ENCODE data around the gene ETFA. TPM values are rescaled to one million over a fixed set of nuclear protein-coding genes. Genes with fewer than 3 reads are reported as not detected.

The ETFA gene
- total RNA-seq, 1 donor from 2014 or later: 144 TPM

GRCh38 chr15:76285241-76285825 lies 25.9 kb downstream of the ETFA start:
- no peaks in the 10 kb centered on the region for H3K36me3 Mint-ChIP-seq (ENCODE audit: unreplicated experiment)
- no peak for DNase-seq
- H3K27ac Mint-ChIP-seq (ENCODE audit: unreplicated experiment): no peak overlapping the region

GRCh38 chr15:76282465-76282864 lies 28.8 kb downstream of the ETFA start:
- no peaks in the 10 kb centered on the region for H3K4me1 Mint-ChIP-seq (ENCODE audit: low read depth, unreplicated experiment)
- peaks cover 14% of the 10 kb centered on the region for H3K36me3 Mint-ChIP-seq (ENCODE audit: unreplicated experiment)
- no peaks in the 10 kb centered on the region for H3K9me3 Mint-ChIP-seq (ENCODE audit: unreplicated experiment)
- H3K4me3 Mint-ChIP-seq (ENCODE audit: unreplicated experiment): no peak overlapping the region
- DNase-seq: no peak
- no peak overlapping the region for H3K27ac Mint-ChIP-seq (ENCODE audit: unreplicated experiment)
- TF ChIP-seq CTCF (IDR thresholded peaks at IDR 0.05; ENCODE audit: partially characterized antibody, unreplicated experiment): no peak
- H3K27me3 Mint-ChIP-seq (ENCODE audit: unreplicated experiment): no peaks in the 10 kb centered on the region

More at GRCh38 chr15:76285241-76285825, 25.9 kb downstream of the ETFA start:
- Mint-ChIP-seq H3K9me3 (ENCODE audit: unreplicated experiment) (no peaks in the 10 kb centered on the region), H3K4me3 (ENCODE audit: unreplicated experiment) (no peak overlapping the region), H3K4me1 (ENCODE audit: low read depth, unreplicated experiment) (peaks cover 6% of the 10 kb centered on the region), H3K27me3 (ENCODE audit: unreplicated experiment) (no peaks in the 10 kb centered on the region)
- peak; percentile 45 for TF ChIP-seq CTCF (IDR thresholded peaks at IDR 0.05; ENCODE audit: partially characterized antibody, unreplicated experiment)

GRCh38 chr15:76278651-76279050 lies 32.6 kb downstream of the ETFA start:
- H3K27ac Mint-ChIP-seq (ENCODE audit: unreplicated experiment): no peak overlapping the region
- DNase-seq: no peak
- H3K4me3 Mint-ChIP-seq (ENCODE audit: unreplicated experiment): no peak overlapping the region
- peaks cover 14% of the 10 kb centered on the region for H3K36me3 Mint-ChIP-seq (ENCODE audit: unreplicated experiment)
- H3K9me3 Mint-ChIP-seq (ENCODE audit: unreplicated experiment): no peaks in the 10 kb centered on the region
- H3K4me1 Mint-ChIP-seq (ENCODE audit: low read depth, unreplicated experiment): no peaks in the 10 kb centered on the region
- no peaks in the 10 kb centered on the region for H3K27me3 Mint-ChIP-seq (ENCODE audit: unreplicated experiment)
- TF ChIP-seq CTCF (IDR thresholded peaks at IDR 0.05; ENCODE audit: partially characterized antibody, unreplicated experiment): no peak

GRCh38 chr15:76274821-76275220 lies 36.4 kb downstream of the ETFA start:
- no peak overlapping the region for H3K4me3 Mint-ChIP-seq (ENCODE audit: unreplicated experiment)
- H3K9me3 Mint-ChIP-seq (ENCODE audit: unreplicated experiment): no peaks in the 10 kb centered on the region
- no peaks in the 10 kb centered on the region for H3K27me3 Mint-ChIP-seq (ENCODE audit: unreplicated experiment)
- TF ChIP-seq CTCF (IDR thresholded peaks at IDR 0.05; ENCODE audit: partially characterized antibody, unreplicated experiment): no peak
- peaks cover 20% of the 10 kb centered on the region for H3K36me3 Mint-ChIP-seq (ENCODE audit: unreplicated experiment)
- DNase-seq: no peak
- H3K27ac Mint-ChIP-seq (ENCODE audit: unreplicated experiment): no peak overlapping the region
- no peaks in the 10 kb centered on the region for H3K4me1 Mint-ChIP-seq (ENCODE audit: low read depth, unreplicated experiment)

- no peak overlapping the region for H3K27ac Mint-ChIP-seq (ENCODE audit: unreplicated experiment)
- H3K9me3 Mint-ChIP-seq (ENCODE audit: unreplicated experiment): peaks cover 4% of the 10 kb centered on the region
- TF ChIP-seq CTCF (IDR thresholded peaks at IDR 0.05; ENCODE audit: partially characterized antibody, unreplicated experiment): no peak
- no peaks in the 10 kb centered on the region for H3K4me1 Mint-ChIP-seq (ENCODE audit: low read depth, unreplicated experiment)
- DNase-seq: no peak
- no peaks in the 10 kb centered on the region for H3K27me3 Mint-ChIP-seq (ENCODE audit: unreplicated experiment)
- peaks cover 21% of the 10 kb centered on the region for H3K36me3 Mint-ChIP-seq (ENCODE audit: unreplicated experiment)
- H3K4me3 Mint-ChIP-seq (ENCODE audit: unreplicated experiment): no peak overlapping the region
These were observed 37.0 kb downstream of the ETFA start for GRCh38 chr15:76274226-76274625.
